ENCODE measurements around the gene DCT.

DCT gene

GRCh38 chr13:94415500-94416237, 63.8 kb downstream of the DCT start:
- no peak overlapping the region for H3K27ac ChIP-seq (ENCODE audit: low read length, poor library complexity, severe bottlenecking)
- H2AK5ac ChIP-seq (ENCODE audit: low read length, severe bottlenecking): no peak overlapping the region
- no peak overlapping the region for H2AFZ ChIP-seq (ENCODE audit: low read depth, low read length)
- H3K79me1 ChIP-seq (replicated peaks; ENCODE audit: low read length, poor library complexity, severe bottlenecking): no peaks in the 10 kb centered on the region
- H4K91ac ChIP-seq (ENCODE audit: low read length): no peak overlapping the region
- H2BK15ac ChIP-seq (ENCODE audit: low read depth, poor library complexity, severe bottlenecking): no peak overlapping the region
- H3K9ac ChIP-seq (ENCODE audit: low read length): no peak overlapping the region
- H3K18ac ChIP-seq (ENCODE audit: low read depth in 1 of 2, low read length in 2 of 2): no peak overlapping the region
- no peak overlapping the region for H3K14ac ChIP-seq (ENCODE audit: low read length in 2 of 2)
- WGBS: 81% methylated on average over 5 of the region's 7 CpGs
- no peaks in the 10 kb centered on the region for H3K36me3 ChIP-seq (ENCODE audit: control insufficient read depth in 1 of 2, insufficient read depth in 2 of 2, low read depth in 1 of 2, low read length in 2 of 2)
- no peak for DNase-seq
- no peak overlapping the region for H2BK120ac ChIP-seq (ENCODE audit: low read depth, low read length)
- peaks cover 6% of the 10 kb centered on the region for H3K9me3 ChIP-seq (ENCODE audit: control insufficient read depth, low read length)
- H3K4me3 ChIP-seq (ENCODE audit: insufficient read depth in 1 of 2, low read depth in 1 of 2, low read length in 2 of 2): no peak overlapping the region
- no peak overlapping the region for H3K4me2 ChIP-seq (ENCODE audit: low read length, poor library complexity, severe bottlenecking)
- H3K4ac ChIP-seq (ENCODE audit: low read depth in 1 of 2, low read length in 2 of 2): no peak overlapping the region
- H2BK12ac ChIP-seq (ENCODE audit: low read length in 2 of 2): no peak overlapping the region
- peaks cover 0 to 3% of the 10 kb centered on the region in 2 experiments for H3K27me3 ChIP-seq (ENCODE audit: control insufficient read depth in 1 of 2, insufficient read depth in 1 of 2, low read length in 2 of 2)
- no peaks in the 10 kb centered on the region for H3K4me1 ChIP-seq (ENCODE audit: control insufficient read depth, insufficient read depth, low read depth, low read length)
- no peak overlapping the region for H2BK5ac ChIP-seq (ENCODE audit: low read depth, low read length, poor library complexity, severe bottlenecking)
- H4K8ac ChIP-seq (ENCODE audit: low read length): no peak overlapping the region
- no peak overlapping the region for H3K23ac ChIP-seq (ENCODE audit: low read length in 2 of 2)

- no peak overlapping the region for H3K23ac ChIP-seq (ENCODE audit: low read length in 2 of 2)
- H3K4me2 ChIP-seq (ENCODE audit: low read length, poor library complexity, severe bottlenecking): no peak overlapping the region
- 47% methylated on average over 4 of the region's 4 CpGs for WGBS
- no peak overlapping the region for H2BK12ac ChIP-seq (ENCODE audit: low read length in 2 of 2)
- no peak overlapping the region for H3K4me3 ChIP-seq (ENCODE audit: insufficient read depth in 1 of 2, low read depth in 1 of 2, low read length in 2 of 2)
- no peak overlapping the region for H4K8ac ChIP-seq (ENCODE audit: low read length)
- no peak overlapping the region for H2BK5ac ChIP-seq (ENCODE audit: low read depth, low read length, poor library complexity, severe bottlenecking)
- H3K27me3 ChIP-seq (ENCODE audit: control insufficient read depth in 1 of 2, insufficient read depth in 1 of 2, low read length in 2 of 2): peaks cover 0 to 3% of the 10 kb centered on the region in 2 experiments
- no peak overlapping the region for H3K14ac ChIP-seq (ENCODE audit: low read length in 2 of 2)
- H3K18ac ChIP-seq (ENCODE audit: low read depth in 1 of 2, low read length in 2 of 2): no peak overlapping the region
- no peak overlapping the region for H2BK120ac ChIP-seq (ENCODE audit: low read depth, low read length)
- H3K9ac ChIP-seq (ENCODE audit: low read length): no peak overlapping the region
- H3K4ac ChIP-seq (ENCODE audit: low read depth in 1 of 2, low read length in 2 of 2): no peak overlapping the region
- no peaks in the 10 kb centered on the region for H3K4me1 ChIP-seq (ENCODE audit: control insufficient read depth, insufficient read depth, low read depth, low read length)
- H2AFZ ChIP-seq (ENCODE audit: low read depth, low read length): no peak overlapping the region
- no peak overlapping the region for H3K27ac ChIP-seq (ENCODE audit: low read length, poor library complexity, severe bottlenecking)
- H2AK5ac ChIP-seq (ENCODE audit: low read length, severe bottlenecking): no peak overlapping the region
- no peaks in the 10 kb centered on the region for H3K36me3 ChIP-seq (ENCODE audit: control insufficient read depth in 1 of 2, insufficient read depth in 2 of 2, low read depth in 1 of 2, low read length in 2 of 2)
- H3K9me3 ChIP-seq (ENCODE audit: control insufficient read depth, low read length): peaks cover 6% of the 10 kb centered on the region
- no peak overlapping the region for H2BK15ac ChIP-seq (ENCODE audit: low read depth, poor library complexity, severe bottlenecking)
- no peak overlapping the region for H4K91ac ChIP-seq (ENCODE audit: low read length)
- H3K79me1 ChIP-seq (replicated peaks; ENCODE audit: low read length, poor library complexity, severe bottlenecking): no peaks in the 10 kb centered on the region
- DNase-seq: no peak
Observed at GRCh38 chr13:94414708-94415107, 64.8 kb downstream of the DCT start.

GRCh38 chr13:94414141-94414540, 65.3 kb downstream of the DCT start:
- Histone ChIP-seq H3K27me3 (ENCODE audit: control insufficient read depth in 1 of 2, insufficient read depth in 1 of 2, low read length in 2 of 2) (peaks cover 0 to 3% of the 10 kb centered on the region in 2 experiments), H3K9ac (ENCODE audit: low read length) (no peak overlapping the region), H2BK12ac (ENCODE audit: low read length in 2 of 2) (no peak overlapping the region), H3K18ac (ENCODE audit: low read depth in 1 of 2, low read length in 2 of 2) (no peak overlapping the region), H2BK15ac (ENCODE audit: low read depth, poor library complexity, severe bottlenecking) (no peak overlapping the region), H3K27ac (ENCODE audit: low read length, poor library complexity, severe bottlenecking) (no peak overlapping the region), H3K9me3 (ENCODE audit: control insufficient read depth, low read length) (peaks cover 6% of the 10 kb centered on the region), H2AFZ (ENCODE audit: low read depth, low read length) (no peak overlapping the region), H2AK5ac (ENCODE audit: low read length, severe bottlenecking) (no peak overlapping the region), H3K14ac (ENCODE audit: low read length in 2 of 2) (no peak overlapping the region), H2BK5ac (ENCODE audit: low read depth, low read length, poor library complexity, severe bottlenecking) (no peak overlapping the region), H3K79me1 (replicated peaks; ENCODE audit: low read length, poor library complexity, severe bottlenecking) (no peaks in the 10 kb centered on the region), H3K36me3 (ENCODE audit: control insufficient read depth in 1 of 2, insufficient read depth in 2 of 2, low read depth in 1 of 2, low read length in 2 of 2) (no peaks in the 10 kb centered on the region), H3K4me2 (ENCODE audit: low read length, poor library complexity, severe bottlenecking) (no peak overlapping the region), H3K4me3 (ENCODE audit: insufficient read depth in 1 of 2, low read depth in 1 of 2, low read length in 2 of 2) (no peak overlapping the region), H3K23ac (ENCODE audit: low read length in 2 of 2) (no peak overlapping the region), H4K8ac (ENCODE audit: low read length) (no peak overlapping the region), H2BK120ac (ENCODE audit: low read depth, low read length) (no peak overlapping the region), H3K4ac (ENCODE audit: low read depth in 1 of 2, low read length in 2 of 2) (no peak overlapping the region), H4K91ac (ENCODE audit: low read length) (no peak overlapping the region), H3K4me1 (ENCODE audit: control insufficient read depth, insufficient read depth, low read depth, low read length) (no peaks in the 10 kb centered on the region)
- DNase-seq: no peak
- 100% methylated on average over 1 of the region's 1 CpG for WGBS

GRCh38 chr13:94413598-94413944, 65.9 kb downstream of the DCT start:
- Histone ChIP-seq H2BK5ac (ENCODE audit: low read depth, low read length, poor library complexity, severe bottlenecking) (no peak overlapping the region), H3K14ac (ENCODE audit: low read length in 2 of 2) (no peak overlapping the region), H3K9me3 (ENCODE audit: control insufficient read depth, low read length) (peaks cover 6% of the 10 kb centered on the region), H3K4me2 (ENCODE audit: low read length, poor library complexity, severe bottlenecking) (no peak overlapping the region), H2BK12ac (ENCODE audit: low read length in 2 of 2) (no peak overlapping the region), H3K4me3 (ENCODE audit: insufficient read depth in 1 of 2, low read depth in 1 of 2, low read length in 2 of 2) (no peak overlapping the region), H3K4ac (ENCODE audit: low read depth in 1 of 2, low read length in 2 of 2) (no peak overlapping the region), H4K91ac (ENCODE audit: low read length) (no peak overlapping the region), H3K18ac (ENCODE audit: low read depth in 1 of 2, low read length in 2 of 2) (no peak overlapping the region), H3K9ac (ENCODE audit: low read length) (no peak overlapping the region), H3K27me3 (ENCODE audit: control insufficient read depth in 1 of 2, insufficient read depth in 1 of 2, low read length in 2 of 2) (peaks cover 0 to 3% of the 10 kb centered on the region in 2 experiments), H2AK5ac (ENCODE audit: low read length, severe bottlenecking) (no peak overlapping the region), H4K8ac (ENCODE audit: low read length) (no peak overlapping the region), H3K79me1 (replicated peaks; ENCODE audit: low read length, poor library complexity, severe bottlenecking) (no peaks in the 10 kb centered on the region), H2BK120ac (ENCODE audit: low read depth, low read length) (no peak overlapping the region), H2AFZ (ENCODE audit: low read depth, low read length) (no peak overlapping the region), H3K36me3 (ENCODE audit: control insufficient read depth in 1 of 2, insufficient read depth in 2 of 2, low read depth in 1 of 2, low read length in 2 of 2) (no peaks in the 10 kb centered on the region), H3K27ac (ENCODE audit: low read length, poor library complexity, severe bottlenecking) (no peak overlapping the region), H2BK15ac (ENCODE audit: low read depth, poor library complexity, severe bottlenecking) (no peak overlapping the region), H3K4me1 (ENCODE audit: control insufficient read depth, insufficient read depth, low read depth, low read length) (no peaks in the 10 kb centered on the region), H3K23ac (ENCODE audit: low read length in 2 of 2) (no peak overlapping the region)
- DNase-seq: no peak
